IMR-90 (cell line): ENCODE results near the gene ADAM23. TPM values are rescaled to one million over a fixed set of nuclear protein-coding genes. Genes with fewer than 3 reads are reported as not detected.

Experiments
- ATAC-seq: fragments of 200-7000 bp; cut with Tn5 transposase; 2 replicates; pipeline ENCODE4 v1.9.1; 2020; ENCODE audit warnings: low read depth, mild to moderate bottlenecking, moderate library complexity
- BruUV-seq: library from RNA; stranded (reverse); fragments of 400-500 nt; replicated peaks from 2 replicates; lab custom pipeline; 2021; lab: Mats Ljungman, UMichigan
- CTCF ChIA-PET: fragments of 300-600 bp; formaldehyde crosslinking; extraction: SDS; loops from one replicate; lab custom pipeline; 2021; ENCODE audit warnings: antibody characterized with exemption; lab: Yijun Ruan, JAX
- POLR2A ChIA-PET: fragments of 300-600 bp; sonication (Branson Sonifier 250); formaldehyde crosslinking; loops from one replicate; lab custom pipeline; 2022; ENCODE audit warnings: antibody characterized with exemption; ENCODE audit not compliant: unreplicated experiment; lab: Charles Lee
- DNase-seq: peaks from one replicate; pipeline ENCODE4 v3.0.0; 2013
- H2AFZ ChIP-seq: replicated peaks from 2 replicates; pipeline ENCODE3; 2013; ENCODE audit warnings: low read length, mild to moderate bottlenecking; ENCODE audit not compliant: poor library complexity
- H2AK5ac ChIP-seq: 2 replicates; pipeline ENCODE4 v1.6.1; 2013; ENCODE audit warnings: low read depth, low read length, inconsistent platforms
- H2AK9ac ChIP-seq: replicated peaks from 2 replicates; pipeline ENCODE3; 2013; ENCODE audit warnings: mild to moderate bottlenecking, low read depth, low read length, moderate library complexity; ENCODE audit not compliant: poor library complexity
- H2BK120ac ChIP-seq: 2 replicates; pipeline ENCODE4 v1.6.1; 2013; ENCODE audit warnings: low read depth, low read length, inconsistent platforms
- H2BK15ac ChIP-seq: 3 replicates; pipeline ENCODE4 v1.6.1; 2013; ENCODE audit warnings: low read depth, low read length, inconsistent platforms
- H2BK20ac ChIP-seq: 2 replicates; pipeline ENCODE4 v1.6.1; 2013; ENCODE audit warnings: low read depth, mild to moderate bottlenecking, inconsistent platforms, low read length, moderate library complexity
- H2BK5ac ChIP-seq: 2 replicates; pipeline ENCODE4 v1.6.1; 2013; ENCODE audit warnings: mild to moderate bottlenecking, low read depth, low read length, inconsistent platforms; ENCODE audit not compliant: poor library complexity, severe bottlenecking
- H3K14ac ChIP-seq: replicated peaks from 2 replicates; pipeline ENCODE4 v1.6.1; 2013; ENCODE audit warnings: low read depth, low read length, inconsistent platforms
- H3K18ac ChIP-seq: 2 replicates; pipeline ENCODE4 v1.6.1; 2013; ENCODE audit warnings: low read depth, low read length, control low read depth
- H3K23ac ChIP-seq: 2 replicates; pipeline ENCODE4 v1.6.1; 2013; ENCODE audit warnings: low read depth, low read length, inconsistent platforms
- H3K27ac ChIP-seq: 2 replicates; pipeline ENCODE4 v1.5.1; 2013; ENCODE audit warnings: mild to moderate bottlenecking, control low read depth, low read length; ENCODE audit not compliant: insufficient read depth
- H3K27me3 ChIP-seq: 2 replicates; pipeline ENCODE4 v1.6.1; 2013; ENCODE audit warnings: low read length; ENCODE audit not compliant: control insufficient read depth, insufficient read depth
- H3K36me3 ChIP-seq: 2 replicates; pipeline ENCODE4 v1.6.1; 2013; ENCODE audit warnings: low read length, mixed read lengths; ENCODE audit not compliant: control insufficient read depth, insufficient read depth
- H3K4ac ChIP-seq: 2 replicates; pipeline ENCODE4 v1.6.1; 2013; ENCODE audit warnings: low read depth, low read length, inconsistent platforms
- H3K4me1 ChIP-seq: 2 replicates; pipeline ENCODE4 v1.6.1; 2013; ENCODE audit warnings: low read length, mixed read lengths; ENCODE audit not compliant: control insufficient read depth, insufficient read depth
- H3K4me2 ChIP-seq: 2 replicates; pipeline ENCODE4 v1.6.1; 2013; ENCODE audit warnings: low read depth, mild to moderate bottlenecking, control low read depth, low read length, moderate library complexity
- H3K4me3 ChIP-seq: 2 replicates; pipeline ENCODE4 v1.5.1; 2013; ENCODE audit warnings: low read depth, mild to moderate bottlenecking, control low read depth, low read length, moderate library complexity; ENCODE audit not compliant: insufficient read depth
- H3K56ac ChIP-seq: 2 replicates; pipeline ENCODE4 v1.6.1; 2013; ENCODE audit warnings: low read length, inconsistent platforms; ENCODE audit not compliant: insufficient read depth; ENCODE audit errors: extremely low read depth
- H3K79me1 ChIP-seq, 2 experiments: 2 replicates each; pipeline ENCODE4 v1.6.1; 2013; ENCODE audit warnings: low read length in 2 of 2, inconsistent platforms in 1 of 2, low read depth in 1 of 2
- H3K9ac ChIP-seq: 2 replicates; pipeline ENCODE4 v1.6.1; 2013; ENCODE audit warnings: low read depth, low read length, control low read depth
- H3K9me1 ChIP-seq: 2 replicates; pipeline ENCODE4 v1.6.1; 2013; ENCODE audit warnings: low read length, inconsistent platforms; ENCODE audit not compliant: insufficient read depth
- H3K9me3 ChIP-seq: 2 replicates; pipeline ENCODE4 v1.6.1; 2013; ENCODE audit warnings: low read length; ENCODE audit not compliant: control insufficient read depth, insufficient read depth
- H4K20me1 ChIP-seq: 2 replicates; pipeline ENCODE4 v1.6.1; 2013; ENCODE audit warnings: low read length, inconsistent platforms; ENCODE audit not compliant: insufficient read depth
- H4K5ac ChIP-seq: 2 replicates; pipeline ENCODE4 v1.6.1; 2013; ENCODE audit warnings: mild to moderate bottlenecking, low read depth, low read length, control low read depth
- H4K8ac ChIP-seq, 2 experiments: 2 replicates each; pipeline ENCODE4 v1.6.1; 2013; ENCODE audit warnings: low read depth in 2 of 2, low read length in 2 of 2, control low read depth in 1 of 2, inconsistent platforms in 1 of 2
- H4K91ac ChIP-seq: 2 replicates; pipeline ENCODE4 v1.6.1; 2013; ENCODE audit warnings: low read depth, low read length, inconsistent platforms; ENCODE audit not compliant: insufficient read depth
- BHLHE40 ChIP-seq: fragments of 150-350 bp; IDR thresholded peaks from 2 replicates; pipeline ENCODE4 v1.6.1; 2016; ENCODE audit warnings: mild to moderate bottlenecking, low read depth, low read length
- CEBPB ChIP-seq: IDR thresholded peaks from 2 replicates; pipeline ENCODE4 v1.6.1; 2012; ENCODE audit warnings: low read depth, low read length, improper control_type of control experiment
- CHD1 ChIP-seq: IDR thresholded peaks from 2 replicates; pipeline ENCODE4 v1.6.1; 2012; ENCODE audit warnings: low read depth, low read length, improper control_type of control experiment
- MAZ ChIP-seq: IDR thresholded peaks from 2 replicates; pipeline ENCODE4 v1.6.1; 2012; ENCODE audit warnings: low read depth, mild to moderate bottlenecking, low read length, improper control_type of control experiment, moderate library complexity, borderline replicate concordance
- POLR2A ChIP-seq: IDR thresholded peaks from 2 replicates; pipeline ENCODE4 v1.6.1; 2012; ENCODE audit warnings: mild to moderate bottlenecking, low read depth, low read length
- RCOR1 ChIP-seq: IDR thresholded peaks from 2 replicates; pipeline ENCODE4 v1.6.1; 2012; ENCODE audit warnings: mild to moderate bottlenecking, low read length, improper control_type of control experiment; ENCODE audit not compliant: insufficient replicate concordance
- RFX5 ChIP-seq: IDR thresholded peaks from 2 replicates; pipeline ENCODE4 v1.8.0; 2012; ENCODE audit warnings: low read depth, mild to moderate bottlenecking, low read length, moderate library complexity
- SMC3 ChIP-seq: fragments of 150-350 bp; IDR thresholded peaks from 2 replicates; pipeline ENCODE4 v1.6.1; 2016; ENCODE audit warnings: low read depth, mild to moderate bottlenecking, antibody characterized with exemption, low read length, moderate library complexity
- WGBS, 2 experiments: methylation state at CpG; one replicate each; pipeline versions ENCODE4 v1.1.5 to v1.1.7; 2013; ENCODE audit warnings: missing lambda C conversion rate in 2 of 2; ENCODE audit not compliant: insufficient read length in 1 of 2; ENCODE audit errors: extremely low coverage in 2 of 2; 5-methylcytosine and 5-hydroxymethylcytosine counted together
- dilution Hi-C: fragments of 300-500 bp; cut with HindIII; formaldehyde crosslinking; loops from one replicate; pipeline ENCODE4 v1.14.3; 2018; ENCODE audit warnings: low sequenced_read_pairs; ENCODE audit not compliant: unreplicated experiment
- in situ Hi-C: fragments of 300-500 bp; cut with MboI; formaldehyde crosslinking; loops from 3 replicates; pipeline ENCODE4 v1.14.3; 2019; ENCODE audit warnings: low sequenced_read_pairs, inconsistent platforms, mixed read lengths
- intact Hi-C: fragments of 100-400 bp; cut with micrococcal nuclease; formaldehyde crosslinking; loops from 2 replicates; pipeline ENCODE4 v1.10.0; 2022
- polyA plus RNA-seq, 3 experiments: library from polyadenylated mRNA; depleted of rRNA; stranded (reverse); fragments of >200 nt; gene quantifications; 2 replicates each; pipeline ENCODE4 v1.2.3, GENCODE V29; 2012; ENCODE audit warnings: low replicate concordance in 1 of 3
- total RNA-seq: library from RNA; depleted of rRNA; stranded (reverse); fragments of >200 nt; gene quantifications from 2 replicates; pipeline ENCODE4 v1.2.3, GENCODE V29; 2012
- TF ChIP-seq, protein P1 (sequence below): fragments of 150-350 bp; IDR thresholded peaks from 2 replicates; pipeline ENCODE4 v1.6.1; 2017; ENCODE audit warnings: mild to moderate bottlenecking, antibody characterized with exemption, low read length, low read depth

The ADAM23 gene
- total and polyA plus RNA-seq, 2 of the 4 experiments (the other 2 are of a cell fraction): 2.9 to 10.3 TPM

DNA sequence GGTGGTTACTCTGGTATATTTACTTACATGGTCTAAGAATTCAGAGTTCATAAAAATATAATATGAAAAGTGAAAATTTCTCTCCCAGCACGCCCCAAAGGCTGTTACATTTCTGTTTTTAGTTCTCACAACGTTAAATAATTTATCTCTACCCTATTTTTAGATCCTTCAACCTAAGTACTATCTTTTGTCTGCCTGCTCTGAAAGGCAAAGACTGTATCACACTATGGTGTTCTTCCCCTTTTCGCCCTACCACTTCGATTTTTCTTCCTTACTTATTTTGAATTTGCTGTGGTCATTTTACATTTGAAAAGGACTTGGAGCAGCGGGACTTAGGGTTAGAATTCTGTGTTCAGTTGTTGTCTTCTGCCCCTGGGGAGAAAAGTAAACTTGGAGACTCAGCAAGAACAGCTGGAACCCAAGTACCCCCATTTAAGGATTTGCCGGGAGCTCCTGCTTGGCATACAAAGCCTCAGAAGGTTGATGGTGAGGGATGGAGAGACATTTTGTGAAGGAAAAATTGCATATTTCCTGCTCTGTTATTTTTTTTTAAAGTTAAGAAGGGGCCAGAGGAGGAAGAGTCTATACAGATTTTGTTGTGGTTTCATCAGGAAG, 19.0 kb downstream of the ADAM23 start:
- intact Hi-C loops (no loop called here), in situ Hi-C loops (no loop called here), dilution Hi-C loops (no loop called here)
- H3K23ac ChIP-seq: no peak overlapping the region
- no peak for TF ChIP-seq RCOR1
- no peak for TF ChIP-seq RFX5
- no peak for TF ChIP-seq CEBPB
- TF ChIP-seq, protein P1, sequence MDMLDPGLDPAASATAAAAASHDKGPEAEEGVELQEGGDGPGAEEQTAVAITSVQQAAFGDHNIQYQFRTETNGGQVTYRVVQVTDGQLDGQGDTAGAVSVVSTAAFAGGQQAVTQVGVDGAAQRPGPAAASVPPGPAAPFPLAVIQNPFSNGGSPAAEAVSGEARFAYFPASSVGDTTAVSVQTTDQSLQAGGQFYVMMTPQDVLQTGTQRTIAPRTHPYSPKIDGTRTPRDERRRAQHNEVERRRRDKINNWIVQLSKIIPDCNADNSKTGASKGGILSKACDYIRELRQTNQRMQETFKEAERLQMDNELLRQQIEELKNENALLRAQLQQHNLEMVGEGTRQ: no peak
- TF ChIP-seq CHD1: no peak
- no peak for TF ChIP-seq BHLHE40
- no peak for TF ChIP-seq POLR2A
- TF ChIP-seq SMC3: no peak
- no peak for TF ChIP-seq MAZ
- no peak overlapping the region for H2BK20ac ChIP-seq
- H3K9me1 ChIP-seq: no peaks in the 10 kb centered on the region
- H2BK5ac ChIP-seq: no peak overlapping the region
- no peak overlapping the region for H2AK9ac ChIP-seq
- H3K56ac ChIP-seq: no peak overlapping the region
- H3K14ac ChIP-seq: no peak overlapping the region
- 33% methylated on average over 1 of the region's 6 CpGs; no CpG with 5 or more reads in 1 of the 2 experiments for whole genome bisulfite sequencing, 2 experiments
- no peak overlapping the region for H3K18ac ChIP-seq
- no peak overlapping the region for H4K8ac ChIP-seq
- no peaks in the 10 kb centered on the region for H3K27me3 ChIP-seq
- no peaks in the 10 kb centered on the region for H3K4me1 ChIP-seq
- H3K4ac ChIP-seq: no peak overlapping the region
- ChIA-PET POLR2A (no interaction called here), CTCF (no interaction called here)
- no peak overlapping the region for H2BK15ac ChIP-seq
- no peak for ATAC-seq
- no peak overlapping the region for H3K4me2 ChIP-seq
- no TSS peak for BruUV-seq
- no peak overlapping the region for H2BK120ac ChIP-seq
- no peak overlapping the region for H3K27ac ChIP-seq
- H3K4me3 ChIP-seq: no peak overlapping the region
- H3K36me3 ChIP-seq: no peaks in the 10 kb centered on the region
- no peak overlapping the region for H3K9ac ChIP-seq
- H4K20me1 ChIP-seq: no peaks in the 10 kb centered on the region
- DNase-seq: no peak
- H2AFZ ChIP-seq: no peak overlapping the region
- no peak overlapping the region for H2AK5ac ChIP-seq
- no peak overlapping the region for H4K91ac ChIP-seq
- H3K9me3 ChIP-seq: 0 out of 2 replicates have a peak, but pooled peaks cover 2% of the 10 kb centered on the region
- H4K5ac ChIP-seq: no peak overlapping the region
- H3K79me1 ChIP-seq: no peaks in the 10 kb centered on the region
